ENCODE results near the gene ZSCAN30.

The ZSCAN30 gene

DNA sequence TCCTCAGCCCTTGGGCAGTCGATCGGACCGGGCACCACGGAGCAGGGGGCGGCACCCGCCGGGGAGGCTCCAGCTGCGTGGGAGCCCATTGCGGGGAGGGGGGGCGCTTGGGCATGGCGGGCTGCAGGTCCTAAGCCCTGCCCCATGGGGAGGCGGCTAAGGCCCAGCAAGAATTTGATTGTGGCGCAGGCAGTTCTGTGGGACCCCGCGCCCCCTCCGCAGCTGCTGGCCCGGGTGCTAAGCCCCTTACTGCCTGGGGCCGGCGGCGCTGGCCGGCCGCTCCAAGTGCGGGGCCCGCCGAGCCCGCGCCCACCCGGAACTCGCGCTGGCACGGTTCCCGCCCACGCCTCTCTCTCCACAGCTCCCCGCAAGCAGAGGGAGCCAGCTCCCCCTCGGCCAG, 18.4 kb downstream of the ZSCAN30 start:
- in situ Hi-C loops (cut with HindIII; ENCODE audit: low sequenced_read_pairs): no loop called here
- TF ChIP-seq, protein P1, sequence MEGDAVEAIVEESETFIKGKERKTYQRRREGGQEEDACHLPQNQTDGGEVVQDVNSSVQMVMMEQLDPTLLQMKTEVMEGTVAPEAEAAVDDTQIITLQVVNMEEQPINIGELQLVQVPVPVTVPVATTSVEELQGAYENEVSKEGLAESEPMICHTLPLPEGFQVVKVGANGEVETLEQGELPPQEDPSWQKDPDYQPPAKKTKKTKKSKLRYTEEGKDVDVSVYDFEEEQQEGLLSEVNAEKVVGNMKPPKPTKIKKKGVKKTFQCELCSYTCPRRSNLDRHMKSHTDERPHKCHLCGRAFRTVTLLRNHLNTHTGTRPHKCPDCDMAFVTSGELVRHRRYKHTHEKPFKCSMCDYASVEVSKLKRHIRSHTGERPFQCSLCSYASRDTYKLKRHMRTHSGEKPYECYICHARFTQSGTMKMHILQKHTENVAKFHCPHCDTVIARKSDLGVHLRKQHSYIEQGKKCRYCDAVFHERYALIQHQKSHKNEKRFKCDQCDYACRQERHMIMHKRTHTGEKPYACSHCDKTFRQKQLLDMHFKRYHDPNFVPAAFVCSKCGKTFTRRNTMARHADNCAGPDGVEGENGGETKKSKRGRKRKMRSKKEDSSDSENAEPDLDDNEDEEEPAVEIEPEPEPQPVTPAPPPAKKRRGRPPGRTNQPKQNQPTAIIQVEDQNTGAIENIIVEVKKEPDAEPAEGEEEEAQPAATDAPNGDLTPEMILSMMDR (IDR thresholded peaks at IDR 0.05; ENCODE audit: low read depth, low read length): no peak
- no peak overlapping the region for H3K4me3 ChIP-seq (ENCODE audit: low read depth, low read length)
- no peak for DNase-seq (ENCODE audit: low read depth, low spot score)

DNA sequence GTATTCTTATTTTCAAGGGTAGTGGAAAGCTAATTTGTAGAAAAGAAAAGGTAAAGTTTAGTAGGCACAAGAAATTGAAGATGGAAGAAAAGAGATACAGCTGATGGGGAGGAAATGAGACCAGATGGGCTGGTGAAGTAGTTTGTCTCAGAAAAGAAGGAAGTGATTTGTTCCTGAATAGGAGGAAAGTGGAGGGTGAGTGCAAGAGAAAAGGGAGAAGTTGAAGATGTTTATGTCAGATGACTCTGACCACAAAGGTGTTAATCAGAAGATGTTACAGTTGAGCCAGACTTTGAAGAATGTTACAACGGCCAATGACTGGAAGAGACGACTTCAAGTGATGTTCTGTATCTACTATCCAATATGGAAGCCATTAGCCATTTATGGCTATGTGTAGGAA, 21.2 kb downstream of the ZSCAN30 start:
- in situ Hi-C loops (cut with HindIII; ENCODE audit: low sequenced_read_pairs): no loop called here

DNA sequence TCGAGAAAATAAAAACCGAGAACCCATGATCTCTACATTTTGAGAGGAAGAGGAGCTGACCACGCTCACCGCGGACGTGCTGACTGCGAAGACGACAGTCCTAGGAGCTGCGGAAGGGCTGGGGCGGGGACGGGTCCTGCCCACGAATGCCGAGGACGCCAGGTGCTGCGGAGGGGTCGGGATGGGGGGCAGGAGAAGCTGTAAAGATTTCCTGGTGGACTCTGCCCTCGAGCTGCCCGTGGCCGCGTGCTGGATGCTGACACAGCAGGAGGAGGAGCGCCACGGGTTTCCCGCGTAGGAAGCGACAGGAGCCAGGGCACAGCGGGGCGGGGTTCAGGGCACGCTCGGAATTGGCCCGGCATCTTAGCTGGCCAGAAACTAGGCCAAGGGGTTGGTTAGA, 22.2 kb downstream of the ZSCAN30 start:
- DNase-seq (ENCODE audit: low read depth, low spot score): no peak
- in situ Hi-C loops (cut with HindIII; ENCODE audit: low sequenced_read_pairs): no loop called here
- peak overlapping the region; percentile 49 for H3K4me3 ChIP-seq (ENCODE audit: low read depth, low read length)
- TF ChIP-seq, protein P1 (IDR thresholded peaks at IDR 0.05; ENCODE audit: low read depth, low read length): no peak

More for the DNA sequence above, 21.2 kb downstream of the ZSCAN30 start:
- H3K4me3 ChIP-seq (ENCODE audit: low read depth, low read length): no peak overlapping the region
- TF ChIP-seq, protein P1 (IDR thresholded peaks at IDR 0.05; ENCODE audit: low read depth, low read length): no peak
- DNase-seq (ENCODE audit: low read depth, low spot score): no peak

DNA sequence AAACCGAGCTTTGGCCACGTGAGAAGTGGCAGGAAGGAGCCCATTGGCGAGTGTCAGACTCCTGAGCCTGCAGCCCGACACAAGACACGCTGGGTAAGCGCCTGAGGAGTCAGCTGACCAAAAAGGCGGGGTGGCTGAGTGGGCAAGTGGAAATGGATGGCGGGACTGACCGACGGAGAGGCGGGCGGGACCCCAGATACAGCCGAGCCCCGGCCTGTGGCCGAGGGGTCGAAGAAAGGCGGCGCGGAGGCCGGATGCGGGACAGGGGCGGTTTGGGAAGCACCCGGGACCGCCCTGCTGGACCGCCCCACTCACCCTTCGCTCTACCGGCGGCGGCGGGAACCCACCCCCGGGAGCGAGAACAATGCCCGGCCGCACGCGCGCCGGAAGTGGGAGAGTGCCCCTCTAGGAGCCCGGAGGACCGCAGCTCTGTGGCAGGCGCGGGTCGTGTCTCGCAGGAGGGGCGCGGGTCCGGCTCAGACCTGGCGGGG, 22.8 kb downstream of the ZSCAN30 start:
- in situ Hi-C loops (cut with HindIII; ENCODE audit: low sequenced_read_pairs): no loop called here
- peak; percentile 63 for DNase-seq (ENCODE audit: low read depth, low spot score)
- peak overlapping the region; percentile 49 for H3K4me3 ChIP-seq (ENCODE audit: low read depth, low read length)

DNA sequence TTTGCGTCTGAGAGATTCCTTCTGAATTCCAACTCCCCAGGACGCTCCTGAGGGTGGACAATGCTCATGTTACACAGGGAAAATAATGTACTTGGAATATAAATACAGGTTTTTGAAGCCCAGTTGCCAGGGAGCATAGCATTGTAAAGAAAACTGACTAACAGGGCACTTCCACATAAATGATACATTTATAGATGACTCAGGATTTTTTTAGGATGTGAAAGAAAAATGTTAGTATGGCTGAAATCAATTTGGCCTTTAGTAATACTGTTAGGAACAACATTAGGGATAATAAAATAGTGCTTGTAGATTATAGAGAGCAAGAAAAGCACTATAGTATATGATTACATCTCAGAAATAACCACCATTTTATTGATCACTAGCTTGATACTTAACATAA, 25.6 kb downstream of the ZSCAN30 start:
- in situ Hi-C loops (cut with HindIII; ENCODE audit: low sequenced_read_pairs): no loop called here
- no peak for DNase-seq (ENCODE audit: low read depth, low spot score)
- TF ChIP-seq, protein P1 (IDR thresholded peaks at IDR 0.05; ENCODE audit: low read depth, low read length): no peak
- no peak overlapping the region for H3K4me3 ChIP-seq (ENCODE audit: low read depth, low read length)

More for the DNA sequence above, 22.8 kb downstream of the ZSCAN30 start:
- TF ChIP-seq, protein P1 (IDR thresholded peaks at IDR 0.05; ENCODE audit: low read depth, low read length): no peak

DNA sequence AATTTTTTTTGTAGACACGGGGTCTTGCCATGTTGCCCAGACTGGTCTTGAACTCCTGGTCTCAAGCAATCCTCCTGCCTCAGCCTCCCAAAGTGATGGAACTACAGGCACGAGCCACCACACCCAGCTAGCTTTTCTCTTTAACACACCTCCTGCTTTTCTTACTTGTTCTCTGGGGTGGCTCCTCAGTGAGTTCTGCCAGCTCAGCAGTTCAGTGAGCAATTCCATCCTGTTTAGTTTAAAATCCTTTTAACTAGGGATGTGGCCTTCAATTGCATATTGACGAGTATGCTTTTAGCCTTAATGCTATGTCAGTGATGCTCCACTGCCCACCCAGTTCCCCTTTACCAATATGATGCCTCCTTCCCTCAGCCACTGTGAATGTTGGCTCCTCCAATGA, 33.1 kb downstream of the ZSCAN30 start:
- in situ Hi-C loops (cut with HindIII; ENCODE audit: low sequenced_read_pairs): no loop called here
- TF ChIP-seq, protein P1 (IDR thresholded peaks at IDR 0.05; ENCODE audit: low read depth, low read length): no peak
- no peak for DNase-seq (ENCODE audit: low read depth, low spot score)
- H3K4me3 ChIP-seq (ENCODE audit: low read depth, low read length): no peak overlapping the region

Measured in astrocyte of the spinal cord (primary cell).